Osteoblast (primary cell): ENCODE data around the gene TCF4. TPM values are rescaled to one million over a fixed set of nuclear protein-coding genes. Genes with fewer than 3 reads are reported as not detected.

Source experiments
- DNase-seq: peaks from one replicate; pipeline ENCODE4 v3.0.0; 2011; ENCODE audit warnings: low spot score, mixed read lengths; ENCODE audit not compliant: insufficient read length; ENCODE audit errors: missing footprints
- H2AFZ ChIP-seq: 2 replicates; pipeline ENCODE4 v1.6.0; 2011; ENCODE audit warnings: mild to moderate bottlenecking, low read length
- H3K27ac ChIP-seq: 2 replicates; pipeline ENCODE4 v1.5.1; 2011; ENCODE audit warnings: mild to moderate bottlenecking, low read depth, low read length, moderate library complexity
- H3K27me3 ChIP-seq: 2 replicates; pipeline ENCODE4 v1.6.0; 2012; ENCODE audit warnings: mild to moderate bottlenecking, control low read depth, inconsistent platforms, low read length, moderate library complexity; ENCODE audit not compliant: insufficient read depth
- H3K36me3 ChIP-seq: 2 replicates; pipeline ENCODE4 v1.5.1; 2011; ENCODE audit warnings: mild to moderate bottlenecking, low read length, control low read depth, moderate library complexity; ENCODE audit not compliant: insufficient read depth
- H3K4me1 ChIP-seq: 2 replicates; pipeline ENCODE4 v1.5.1; 2011; ENCODE audit warnings: mild to moderate bottlenecking, low read length, control low read depth, moderate library complexity; ENCODE audit not compliant: insufficient read depth
- H3K4me2 ChIP-seq: 2 replicates; pipeline ENCODE4 v1.6.0; 2011; ENCODE audit warnings: mild to moderate bottlenecking, low read length; ENCODE audit not compliant: insufficient read depth
- H3K4me3 ChIP-seq: fragments of 200-600 bp; sonication (generic); 3 replicates; pipeline ENCODE4 v1.5.1; 2012; ENCODE audit warnings: mild to moderate bottlenecking, low read length, inconsistent platforms; ENCODE audit not compliant: insufficient read depth
- H3K79me2 ChIP-seq: 2 replicates; pipeline ENCODE4 v1.6.0; 2012; ENCODE audit warnings: mild to moderate bottlenecking, low read length, control low read depth, inconsistent platforms; ENCODE audit not compliant: insufficient read depth
- H3K9me3 ChIP-seq: 2 replicates; pipeline ENCODE4 v1.5.1; 2011; ENCODE audit warnings: low read depth, low read length, control low read depth
- H4K20me1 ChIP-seq: 2 replicates; pipeline ENCODE4 v1.6.0; 2012; ENCODE audit warnings: mild to moderate bottlenecking, low read length, control low read depth; ENCODE audit not compliant: insufficient read depth
- total RNA-seq: library from RNA; depleted of rRNA; stranded (reverse); fragments of >200 nt; gene quantifications from 2 replicates; pipeline ENCODE4 v1.2.3, GENCODE V29; 2012
- TF ChIP-seq, protein P1 (sequence below): IDR thresholded peaks from 2 replicates; pipeline ENCODE4 v1.5.1; 2011; ENCODE audit warnings: mild to moderate bottlenecking, low read depth, low read length, moderate library complexity; ENCODE audit errors: extremely low read depth

TCF4 gene
- total RNA-seq, 1 donor: 87.2 TPM

DNA sequence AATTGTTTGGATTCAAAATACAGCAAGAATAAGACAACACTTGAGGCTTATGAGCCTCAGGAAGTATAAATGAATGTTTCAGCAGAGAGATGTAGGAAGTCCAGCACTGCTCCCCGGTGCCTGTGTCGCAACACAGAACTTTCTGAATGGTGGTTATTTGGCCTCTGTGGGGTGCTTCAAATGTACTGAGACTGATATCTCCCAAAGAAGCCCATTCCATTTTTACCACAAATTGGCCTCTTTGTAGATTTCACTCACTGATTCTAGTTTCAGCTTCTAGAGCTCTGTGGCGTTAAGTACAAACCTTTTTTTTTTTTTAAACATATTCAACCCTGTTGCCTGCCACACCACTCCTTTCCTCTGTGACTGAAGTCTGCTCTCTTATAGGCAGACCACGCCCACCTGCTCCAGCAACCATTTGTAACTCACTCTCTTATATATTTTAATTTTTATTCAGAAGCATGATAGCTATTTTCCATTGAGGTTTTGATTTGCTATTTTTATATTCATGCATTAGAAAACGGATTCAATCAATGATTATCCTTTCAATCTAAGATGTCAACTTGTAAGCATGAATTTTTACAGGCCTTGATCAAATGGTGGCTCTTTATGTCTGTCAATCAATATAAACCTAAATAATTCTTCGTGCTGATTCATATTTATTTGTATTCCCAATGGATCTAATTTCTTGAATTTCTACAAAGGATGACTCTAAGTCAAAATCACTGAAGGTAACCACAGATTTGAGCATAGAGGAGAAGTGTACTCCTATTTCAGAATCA is 351.7 kb downstream of the TCF4 start:
- Histone ChIP-seq H3K4me1 (peaks cover 15% of the 10 kb centered on the region), H3K4me2 (no peak overlapping the region), H3K36me3 (peaks cover 19% of the 10 kb centered on the region), H3K4me3 (no peak overlapping the region), H3K79me2 (no peaks in the 10 kb centered on the region), H3K27ac (no peak overlapping the region), H3K27me3 (no peaks in the 10 kb centered on the region), H4K20me1 (peaks cover 3% of the 10 kb centered on the region), H2AFZ (no peak overlapping the region), H3K9me3 (no peaks in the 10 kb centered on the region)
- DNase-seq: no peak
- TF ChIP-seq, protein P1, sequence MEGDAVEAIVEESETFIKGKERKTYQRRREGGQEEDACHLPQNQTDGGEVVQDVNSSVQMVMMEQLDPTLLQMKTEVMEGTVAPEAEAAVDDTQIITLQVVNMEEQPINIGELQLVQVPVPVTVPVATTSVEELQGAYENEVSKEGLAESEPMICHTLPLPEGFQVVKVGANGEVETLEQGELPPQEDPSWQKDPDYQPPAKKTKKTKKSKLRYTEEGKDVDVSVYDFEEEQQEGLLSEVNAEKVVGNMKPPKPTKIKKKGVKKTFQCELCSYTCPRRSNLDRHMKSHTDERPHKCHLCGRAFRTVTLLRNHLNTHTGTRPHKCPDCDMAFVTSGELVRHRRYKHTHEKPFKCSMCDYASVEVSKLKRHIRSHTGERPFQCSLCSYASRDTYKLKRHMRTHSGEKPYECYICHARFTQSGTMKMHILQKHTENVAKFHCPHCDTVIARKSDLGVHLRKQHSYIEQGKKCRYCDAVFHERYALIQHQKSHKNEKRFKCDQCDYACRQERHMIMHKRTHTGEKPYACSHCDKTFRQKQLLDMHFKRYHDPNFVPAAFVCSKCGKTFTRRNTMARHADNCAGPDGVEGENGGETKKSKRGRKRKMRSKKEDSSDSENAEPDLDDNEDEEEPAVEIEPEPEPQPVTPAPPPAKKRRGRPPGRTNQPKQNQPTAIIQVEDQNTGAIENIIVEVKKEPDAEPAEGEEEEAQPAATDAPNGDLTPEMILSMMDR: no peak

DNA sequence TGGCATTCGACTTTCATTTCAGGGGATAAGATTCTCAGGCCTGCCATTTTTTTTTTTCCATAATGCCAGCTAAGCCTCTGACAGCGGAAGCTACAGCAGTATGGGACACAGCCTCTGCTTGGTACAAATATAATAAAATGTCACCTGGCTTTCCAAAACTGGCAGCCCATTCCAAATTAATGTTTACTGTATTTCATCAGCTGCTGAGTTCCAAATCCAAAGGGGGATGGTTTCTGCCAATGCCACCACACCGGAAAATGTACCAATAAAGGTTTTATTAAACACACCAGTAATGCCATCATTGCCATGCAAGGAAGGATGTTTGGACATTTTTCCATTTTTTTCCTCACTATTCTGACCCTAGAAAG is 352.9 kb downstream of the TCF4 start:
- H3K4me3 ChIP-seq: peak overlapping the region; percentile 47
- no peaks in the 10 kb centered on the region for H3K27me3 ChIP-seq
- peaks cover 3% of the 10 kb centered on the region for H4K20me1 ChIP-seq
- H3K4me2 ChIP-seq: peak overlapping the region; percentile 68
- peak overlapping the region; percentile 58 for H2AFZ ChIP-seq
- peaks cover 15% of the 10 kb centered on the region for H3K4me1 ChIP-seq
- TF ChIP-seq, protein P1: no peak
- DNase-seq: no peak
- H3K27ac ChIP-seq: no peak overlapping the region
- H3K36me3 ChIP-seq: peaks cover 27% of the 10 kb centered on the region
- no peaks in the 10 kb centered on the region for H3K9me3 ChIP-seq
- no peaks in the 10 kb centered on the region for H3K79me2 ChIP-seq

DNA sequence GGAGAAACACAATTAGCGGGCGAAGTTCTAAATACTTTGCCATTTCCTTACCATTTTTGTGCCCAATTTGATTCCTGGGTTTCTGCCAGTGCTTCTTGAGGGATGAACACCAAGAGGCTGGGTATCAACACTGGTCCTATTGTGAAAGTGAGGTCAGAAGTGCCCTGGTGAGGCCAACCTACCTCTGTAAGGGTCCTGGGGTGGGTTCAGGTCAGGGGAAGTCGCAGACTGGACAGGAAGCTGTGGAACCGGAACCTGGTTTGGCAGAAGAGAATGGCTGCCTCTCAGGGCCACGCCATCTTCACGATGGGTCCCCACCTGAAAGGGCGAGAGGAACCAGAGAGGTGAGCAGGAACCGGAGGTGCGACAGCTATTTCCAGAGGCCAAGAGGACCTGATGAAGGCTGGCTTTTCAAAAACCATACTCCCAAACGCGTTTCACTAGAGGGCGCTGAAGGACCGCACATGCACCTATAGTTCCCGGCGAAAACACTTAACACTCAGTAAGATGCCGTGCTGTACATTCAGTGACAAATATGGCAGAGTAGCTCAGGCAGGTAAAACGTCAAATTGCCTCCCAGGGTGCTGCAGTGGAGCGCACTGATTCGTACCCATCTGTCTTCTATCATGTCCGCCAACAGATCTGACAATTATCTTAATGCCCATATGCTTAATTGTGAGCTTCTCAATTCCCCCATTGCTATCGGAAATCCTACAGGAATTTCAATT is 353.5 kb downstream of the TCF4 start:
- H3K9me3 ChIP-seq: no peaks in the 10 kb centered on the region
- peak; percentile 73 for DNase-seq
- H3K36me3 ChIP-seq: peaks cover 27% of the 10 kb centered on the region
- peaks cover 3% of the 10 kb centered on the region for H4K20me1 ChIP-seq
- H3K27ac ChIP-seq: peak overlapping the region; percentile 7
- peak overlapping the region; percentile 68 for H3K4me2 ChIP-seq
- peak overlapping the region; percentile 47 for H3K4me3 ChIP-seq
- TF ChIP-seq, protein P1: peak; percentile 89
- H3K27me3 ChIP-seq: no peaks in the 10 kb centered on the region
- H3K4me1 ChIP-seq: peaks cover 15% of the 10 kb centered on the region
- H3K79me2 ChIP-seq: no peaks in the 10 kb centered on the region
- peak overlapping the region; percentile 58 for H2AFZ ChIP-seq

DNA sequence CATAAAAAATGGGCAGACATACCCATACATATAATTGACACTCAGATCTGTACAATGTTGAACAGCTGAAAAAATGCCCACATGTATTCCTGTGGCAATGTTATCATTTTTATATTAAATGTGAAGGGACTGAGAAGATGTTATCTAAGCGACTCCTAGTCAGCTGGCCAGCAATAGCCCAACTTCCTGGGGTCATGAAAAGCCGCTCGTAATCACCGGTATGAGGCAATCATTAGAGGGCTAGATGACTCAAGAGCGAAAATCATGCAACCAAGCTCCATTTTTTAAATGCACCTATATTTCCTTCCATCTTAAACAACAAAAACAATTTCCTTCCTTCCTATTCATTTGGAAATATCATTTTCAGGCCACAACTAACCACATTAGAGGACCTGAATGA is 354.1 kb downstream of the TCF4 start:
- peaks cover 29% of the 10 kb centered on the region for H3K36me3 ChIP-seq
- no peaks in the 10 kb centered on the region for H3K9me3 ChIP-seq
- H3K27me3 ChIP-seq: no peaks in the 10 kb centered on the region
- H2AFZ ChIP-seq: no peak overlapping the region
- TF ChIP-seq, protein P1: no peak
- H3K4me1 ChIP-seq: peaks cover 15% of the 10 kb centered on the region
- peak overlapping the region; percentile 7 for H3K27ac ChIP-seq
- no peak for DNase-seq
- H3K79me2 ChIP-seq: no peaks in the 10 kb centered on the region
- H3K4me3 ChIP-seq: no peak overlapping the region
- H3K4me2 ChIP-seq: no peak overlapping the region
- H4K20me1 ChIP-seq: peaks cover 3% of the 10 kb centered on the region
